Measurements from ENCODE around the gene IGF1.

- no peak for TF ChIP-seq CTCF (IDR thresholded peaks at IDR 0.05; ENCODE audit: borderline replicate concordance, extremely low read depth, low read length, poor library complexity, severe bottlenecking)
- TF ChIP-seq EZH2 (IDR thresholded peaks at IDR 0.05; ENCODE audit: borderline replicate concordance, low read depth, low read length, severe bottlenecking) = no peak
Measured at GRCh38 chr12:102426599-102427542, 53.5 kb downstream of the IGF1 start.

Measured in DND-41 (cell line).